ENCODE measurements around the gene ATG7.
"Not testable (repeated sequence)": the region's sequence is repeated elsewhere in the genome, so short reads cannot be mapped to it uniquely, and the experiment has no call there.

ATG7 gene

DNA sequence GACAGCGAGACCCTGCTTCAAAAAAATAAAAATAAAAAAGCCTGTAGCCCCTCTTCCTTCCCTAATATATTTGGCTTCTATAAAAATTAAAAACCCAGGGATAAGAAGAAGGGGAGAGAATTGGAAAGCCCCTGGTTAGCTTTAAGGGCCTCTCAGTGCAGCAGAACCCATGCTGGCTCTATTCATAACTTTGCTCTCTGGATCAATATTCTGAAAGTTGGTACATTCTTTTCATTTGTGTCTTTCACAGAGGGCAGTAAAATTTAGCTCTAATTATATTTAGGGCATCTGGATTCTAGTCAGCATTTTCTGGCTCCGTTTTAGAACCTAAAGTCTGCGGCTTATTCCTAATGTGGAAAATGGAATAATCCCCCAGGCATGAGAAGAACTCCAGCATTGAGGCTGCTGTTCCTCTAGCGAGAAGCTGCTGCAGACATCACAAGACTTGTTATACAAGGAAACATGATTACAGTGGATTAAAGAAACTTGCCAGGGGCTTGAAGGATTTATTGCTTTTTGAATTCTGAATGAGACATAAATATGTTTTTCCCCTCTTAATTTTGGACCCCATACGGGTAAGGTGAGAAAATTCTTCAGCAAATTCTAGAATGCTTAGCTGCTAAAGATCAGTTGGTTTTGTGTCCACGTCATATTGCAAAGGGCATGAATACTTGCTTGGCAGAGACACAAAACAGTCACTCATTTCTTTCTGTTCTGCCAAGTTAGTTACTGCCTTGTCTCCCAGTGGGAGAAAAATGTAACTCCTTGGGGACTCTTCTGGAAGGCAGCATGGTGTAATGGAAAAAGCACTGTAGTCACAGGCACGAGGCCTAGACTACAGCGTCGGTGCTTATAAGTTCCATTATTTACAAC lies 193.8 kb downstream of the ATG7 start:
- DNase-seq (ENCODE audit: low read depth), result no peak

DNA sequence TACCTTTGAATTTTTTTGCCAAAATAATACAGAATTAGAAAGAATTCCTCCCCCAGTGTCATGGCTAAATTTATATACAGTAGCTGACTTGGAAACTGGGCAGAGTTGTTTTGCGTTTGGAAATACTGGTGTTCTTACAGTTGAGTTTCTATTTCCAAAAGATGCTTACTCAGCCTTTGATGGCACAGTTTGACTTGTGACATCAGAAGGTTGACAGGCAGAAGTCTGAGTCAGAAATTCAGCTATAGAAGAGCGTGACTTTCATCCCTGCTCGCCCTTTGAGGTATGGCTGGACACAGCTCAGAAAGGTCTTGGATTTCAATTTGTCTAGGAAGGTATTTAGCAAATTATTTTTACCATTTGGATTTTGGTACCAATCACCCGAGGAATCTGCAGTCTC lies 195.7 kb downstream of the ATG7 start:
- no peak for DNase-seq (ENCODE audit: low read depth)

DNA sequence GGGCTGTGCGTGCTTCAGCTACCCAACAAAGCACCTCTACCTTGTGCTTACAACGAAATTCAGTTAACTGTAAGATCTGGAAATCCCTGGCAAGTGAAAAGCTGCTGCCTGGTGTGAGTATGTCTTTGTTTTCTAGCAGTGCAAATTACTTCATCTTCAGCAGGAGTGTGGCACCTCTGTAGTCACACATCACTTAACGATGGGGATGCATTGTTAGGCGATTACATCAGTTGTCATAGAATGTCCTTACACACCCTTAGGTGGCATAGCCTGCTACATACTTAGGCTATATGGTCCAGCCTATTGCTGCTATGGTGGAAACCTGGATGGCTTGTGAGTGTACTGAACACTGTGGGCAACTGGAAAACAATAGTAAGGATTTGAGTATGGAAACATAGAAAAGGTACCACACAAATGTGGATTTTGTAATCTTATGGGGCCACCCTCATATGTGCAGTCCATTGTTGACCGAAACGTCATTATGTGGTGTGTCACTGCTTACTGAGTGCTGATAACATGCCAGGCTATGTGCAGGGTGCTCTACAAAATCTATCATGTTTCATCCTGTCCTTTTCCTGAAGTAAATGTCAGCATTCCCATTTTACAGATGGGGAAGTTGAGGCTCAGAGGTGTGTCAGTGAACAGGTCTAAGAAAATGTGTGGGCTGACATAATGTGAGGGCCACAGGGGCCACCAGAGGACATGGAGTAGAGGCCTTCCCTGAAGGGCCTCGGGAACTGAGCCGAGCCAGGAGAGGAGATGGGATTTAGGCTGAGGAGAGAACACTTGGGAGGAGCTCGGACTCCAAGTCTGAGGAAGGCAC lies 198.0 kb downstream of the ATG7 start:
- no peak for DNase-seq (ENCODE audit: low read depth)

DNA sequence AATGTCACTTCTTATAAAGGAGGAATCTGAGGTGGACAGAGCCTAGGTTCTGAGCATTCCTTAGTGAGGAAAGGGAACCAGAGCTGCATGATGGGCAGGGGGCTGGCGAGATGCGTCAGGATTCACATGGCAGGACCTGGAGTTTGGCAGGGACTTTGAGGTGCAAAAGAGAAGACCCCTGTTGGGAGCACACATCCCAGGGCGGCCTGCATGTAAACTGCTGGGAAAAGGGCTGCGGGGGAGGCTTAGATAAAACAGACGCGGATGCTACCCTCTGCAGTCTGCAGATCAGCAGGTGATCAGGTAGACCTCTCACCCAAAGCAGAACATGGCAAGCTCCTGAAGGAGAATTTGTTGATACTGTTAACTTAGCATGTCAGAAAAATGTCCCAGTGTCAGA lies 203.1 kb downstream of the ATG7 start:
- no peak for DNase-seq (ENCODE audit: low read depth)

DNA sequence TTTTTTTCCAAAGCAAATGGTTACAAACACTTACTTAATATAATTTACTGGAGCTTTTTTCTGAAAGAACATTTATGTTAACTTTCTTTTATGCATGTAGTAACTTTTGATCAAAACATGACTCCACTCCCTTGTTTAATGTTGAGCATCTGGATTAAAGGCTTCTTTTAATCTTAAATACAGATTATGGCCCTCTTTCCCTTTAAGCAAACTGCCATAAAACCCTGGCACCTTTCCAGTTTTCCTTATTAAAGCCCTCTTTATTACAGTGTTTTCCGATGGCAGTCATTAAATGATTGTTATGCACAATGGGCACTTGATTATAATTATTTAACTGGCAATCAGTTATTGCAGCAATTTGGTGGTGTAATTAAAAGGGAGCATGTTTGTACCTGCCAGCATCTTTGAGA lies 204.5 kb downstream of the ATG7 start:
- no peak for DNase-seq (ENCODE audit: low read depth)

DNA sequence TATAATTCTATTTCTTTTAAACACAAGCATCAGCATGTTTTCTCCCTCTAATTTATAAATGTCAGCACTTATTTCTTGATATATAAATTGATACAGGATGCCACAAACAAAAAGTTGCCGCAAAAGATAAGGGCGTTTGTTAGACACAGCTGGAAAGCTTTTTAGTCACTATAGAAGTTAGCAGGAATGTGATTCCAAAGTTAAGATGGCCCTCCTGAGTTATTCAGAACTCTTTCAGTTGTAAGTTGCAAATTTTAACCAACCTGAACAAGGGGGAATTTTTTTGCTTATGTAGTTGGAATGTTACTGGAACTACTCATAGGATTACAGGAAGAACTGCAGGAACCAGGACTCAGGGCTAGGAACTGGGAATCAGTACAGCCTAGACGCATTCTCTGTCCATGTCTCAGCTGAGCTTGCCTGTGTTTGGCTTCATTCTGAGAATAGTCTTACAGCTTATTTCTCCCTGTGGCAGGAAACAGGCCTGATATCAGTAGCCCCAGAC lies 205.3 kb downstream of the ATG7 start:
- DNase-seq (ENCODE audit: low read depth), result no peak

DNA sequence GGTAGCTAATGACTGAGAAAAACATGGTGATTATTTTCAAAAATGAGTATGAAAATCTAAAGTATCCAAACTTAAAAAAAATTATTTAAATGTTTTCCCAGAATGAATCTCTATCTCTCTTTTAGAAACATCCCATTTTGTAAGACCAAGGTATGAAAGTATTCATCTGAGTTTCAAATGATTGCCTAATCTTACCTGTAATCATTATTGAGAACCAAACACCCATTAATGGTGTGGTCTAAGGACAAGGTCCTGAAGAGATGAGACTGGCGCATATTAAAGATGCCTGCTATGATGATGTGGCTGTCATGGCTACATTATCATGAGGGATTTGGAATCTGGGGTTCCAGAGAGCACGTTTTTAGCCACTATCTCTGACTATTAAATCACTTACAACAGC lies 206.0 kb downstream of the ATG7 start:
- no peak for DNase-seq (ENCODE audit: low read depth)

DNA sequence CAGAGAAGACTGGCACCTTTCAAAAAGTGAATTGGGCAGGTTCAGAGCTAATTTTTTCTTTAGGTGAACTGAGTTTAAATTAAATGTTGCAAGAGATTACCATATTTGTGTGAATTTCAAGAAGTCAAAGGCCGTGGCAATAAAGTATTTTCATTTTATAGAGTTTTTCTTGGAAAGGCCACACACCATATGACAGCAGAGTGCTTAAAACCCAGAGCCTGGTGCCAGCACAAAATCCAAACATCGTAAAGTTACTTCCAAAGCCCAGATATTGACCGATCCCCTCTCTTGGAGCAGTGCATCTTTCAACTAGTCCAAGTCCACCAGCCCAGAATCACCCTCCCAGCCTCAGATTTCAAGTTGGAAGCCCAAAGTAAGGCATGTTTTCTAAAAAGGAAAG lies 207.0 kb downstream of the ATG7 start:
- no peak for DNase-seq (ENCODE audit: low read depth)

DNA sequence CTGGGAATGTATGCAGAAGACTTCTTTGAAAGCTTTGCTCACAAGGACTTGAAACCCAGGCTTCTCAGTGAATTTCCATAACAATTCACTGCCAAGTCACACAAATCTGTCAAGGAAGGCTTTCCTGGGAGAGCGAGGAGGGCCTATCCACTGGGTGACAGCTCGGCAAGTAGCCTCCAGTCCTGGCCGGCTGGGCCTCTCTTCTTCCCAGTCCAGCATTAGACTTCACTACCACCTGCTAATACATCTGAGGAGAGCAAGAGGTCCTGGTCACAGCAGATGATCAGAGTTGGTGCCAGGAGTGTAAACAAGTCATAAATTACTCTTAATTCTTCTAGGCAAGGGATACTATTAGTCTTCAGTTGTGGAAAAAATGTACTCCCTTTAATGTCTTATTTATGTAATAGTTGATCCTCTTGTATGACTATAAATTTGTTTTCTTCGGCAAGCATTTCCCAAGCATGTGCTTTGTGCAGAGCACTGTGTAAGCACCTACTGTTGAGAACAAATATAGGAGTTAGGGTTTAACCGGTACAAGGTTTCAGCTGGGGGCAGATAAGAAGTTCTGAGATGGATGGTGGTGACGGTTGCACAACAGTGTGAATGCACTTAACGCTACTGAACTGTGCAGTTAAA lies 208.6 kb downstream of the ATG7 start:
- DNase-seq (ENCODE audit: low read depth), result no peak

DNA sequence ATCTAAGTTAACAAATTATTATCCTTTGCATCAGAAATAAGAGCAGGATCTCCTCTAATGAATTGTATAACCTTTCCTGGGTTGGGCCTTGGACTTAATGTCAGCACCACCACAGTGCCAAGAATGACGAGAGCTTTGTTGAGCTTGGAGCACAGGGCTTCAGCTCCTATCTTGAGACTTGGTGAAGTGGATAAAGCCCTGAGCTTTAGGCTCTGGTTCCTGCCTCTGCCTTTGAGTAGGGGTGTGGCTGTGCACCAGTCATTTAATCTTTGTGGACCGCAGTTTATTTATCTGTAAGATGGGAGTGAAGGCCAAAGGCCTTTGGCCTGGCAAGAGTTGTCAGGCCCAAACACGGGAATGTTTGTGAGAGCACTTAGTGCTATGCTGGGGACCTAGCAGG lies 209.4 kb downstream of the ATG7 start:
- DNase-seq (ENCODE audit: low read depth), result no peak

DNA sequence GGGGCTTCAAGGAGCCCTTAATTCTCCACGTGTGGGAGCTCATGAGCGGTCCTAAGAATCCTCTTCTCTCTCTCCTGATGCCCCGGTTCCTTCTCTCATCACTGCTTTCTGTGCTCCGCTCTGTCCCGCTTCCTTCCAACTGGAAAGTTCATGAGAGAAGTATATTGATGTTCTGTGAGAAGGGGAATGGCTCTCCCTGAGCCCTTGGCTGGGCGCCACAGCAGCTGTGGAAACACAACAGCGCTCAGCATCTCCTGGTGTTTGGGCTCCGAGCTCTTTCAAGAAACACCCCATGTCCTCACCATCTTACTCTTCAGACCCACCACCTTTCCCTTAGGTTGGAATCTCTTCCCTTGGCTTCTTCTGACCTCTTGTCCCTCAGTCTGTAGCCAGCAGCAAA lies 209.8 kb downstream of the ATG7 start:
- DNase-seq (ENCODE audit: low read depth), result no peak

DNA sequence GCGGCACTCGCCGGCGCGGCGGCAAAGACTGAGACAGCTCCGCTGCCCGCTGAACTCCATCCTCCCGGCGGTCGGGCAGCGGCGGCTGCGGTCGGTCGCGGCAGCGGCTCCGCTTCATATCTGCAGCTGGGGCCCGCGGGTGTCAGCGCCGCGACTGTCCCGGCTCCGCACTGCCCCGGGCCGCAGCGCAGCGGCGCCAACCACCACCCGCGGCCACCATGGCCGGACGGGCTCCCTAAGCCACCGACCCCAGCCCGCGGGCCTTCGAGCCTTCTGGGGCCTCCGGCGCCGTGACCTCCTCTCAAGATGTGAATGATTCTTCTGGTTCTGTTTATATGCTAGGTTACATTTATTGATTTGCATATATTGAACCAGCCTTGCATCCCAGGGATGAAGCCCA lies 216.2 kb downstream of the ATG7 start:
- DNase-seq (ENCODE audit: low read depth), result not testable (repeated sequence)

DNA sequence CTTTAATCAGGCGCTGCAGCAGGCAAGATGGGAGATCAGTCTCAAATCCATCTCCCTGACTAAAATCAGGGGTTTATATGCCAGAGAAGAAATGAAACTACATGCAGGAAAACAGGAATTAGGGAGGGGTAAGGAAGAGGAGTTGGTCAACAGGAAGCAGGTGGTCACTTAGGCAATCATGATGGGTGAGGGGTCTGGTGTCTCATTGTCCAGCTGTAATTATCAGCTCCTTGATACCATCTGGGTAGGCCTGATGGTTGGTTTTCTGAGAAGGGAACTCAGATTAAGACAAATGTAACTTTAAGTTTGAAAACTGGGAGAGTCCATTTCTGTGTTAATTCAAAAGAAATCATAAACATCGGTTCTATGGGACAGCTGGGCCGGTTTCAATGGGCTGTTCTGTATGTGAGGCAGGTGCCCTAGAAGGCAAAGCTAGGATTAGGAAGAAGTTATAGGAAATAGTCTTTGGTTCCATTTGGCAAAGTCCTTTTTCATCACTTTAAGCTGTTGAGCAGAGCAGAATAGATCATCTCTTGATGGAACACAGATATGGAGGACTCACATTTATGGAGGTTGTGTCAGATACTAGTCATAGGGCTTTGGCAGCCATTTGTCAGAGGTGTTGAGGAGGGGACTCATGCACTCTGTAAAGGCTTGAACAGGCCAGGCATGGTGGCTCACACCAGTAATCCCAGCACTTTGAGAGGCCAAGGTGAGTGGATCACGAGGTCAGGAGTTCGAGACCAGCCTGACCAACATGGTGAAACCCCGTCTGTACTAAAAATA lies 222.1 kb downstream of the ATG7 start:
- no peak for DNase-seq (ENCODE audit: low read depth)

DNA sequence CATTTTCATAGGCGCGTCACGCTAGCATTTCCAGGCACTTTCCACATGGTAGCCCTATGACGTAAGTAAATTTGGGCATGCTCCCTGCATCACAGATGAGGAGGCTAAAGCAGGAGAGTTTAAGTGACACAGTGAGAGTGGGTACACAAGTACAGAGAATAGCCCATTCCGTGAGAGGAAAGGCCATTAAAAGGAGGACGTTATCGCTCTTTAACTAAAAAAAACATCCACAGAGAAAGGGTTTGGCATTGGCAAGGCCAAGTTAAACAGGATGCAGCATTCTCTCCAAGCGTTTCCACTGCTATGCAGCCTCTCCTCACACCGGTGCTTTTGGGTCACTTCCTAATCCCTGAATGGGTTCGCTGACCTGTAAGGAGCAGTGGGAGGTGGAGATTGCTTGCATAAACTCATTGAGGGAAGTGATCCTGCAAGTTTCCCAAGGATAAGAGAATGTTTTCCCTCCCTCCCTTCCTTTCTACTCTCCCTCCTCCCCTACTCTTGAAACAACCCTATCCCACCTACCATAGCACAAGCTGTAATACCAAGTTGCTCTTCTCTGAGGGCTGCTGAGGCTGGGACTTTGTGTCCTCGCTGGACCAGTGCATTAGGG lies 223.9 kb downstream of the ATG7 start:
- DNase-seq (ENCODE audit: low read depth), result no peak

DNA sequence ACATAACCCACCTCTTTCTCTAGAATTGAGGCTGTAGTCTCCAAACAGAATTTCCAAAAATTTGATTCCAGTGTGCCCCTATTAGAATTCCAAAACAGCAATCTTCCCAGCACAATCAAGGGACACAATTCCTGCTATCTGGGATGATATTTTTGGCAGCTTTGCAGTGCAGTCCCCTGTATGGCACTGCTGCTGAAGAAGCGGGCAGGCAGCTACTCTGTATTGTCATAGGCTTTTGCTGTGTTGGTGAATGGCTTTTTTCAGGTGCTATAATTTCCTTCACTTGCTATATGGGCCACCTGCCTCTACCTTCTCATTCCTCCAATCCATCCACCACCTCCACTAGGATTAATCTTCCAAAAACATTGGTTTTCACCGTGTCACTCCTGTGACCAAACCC lies 226.0 kb downstream of the ATG7 start:
- DNase-seq (ENCODE audit: low read depth), result no peak

DNA sequence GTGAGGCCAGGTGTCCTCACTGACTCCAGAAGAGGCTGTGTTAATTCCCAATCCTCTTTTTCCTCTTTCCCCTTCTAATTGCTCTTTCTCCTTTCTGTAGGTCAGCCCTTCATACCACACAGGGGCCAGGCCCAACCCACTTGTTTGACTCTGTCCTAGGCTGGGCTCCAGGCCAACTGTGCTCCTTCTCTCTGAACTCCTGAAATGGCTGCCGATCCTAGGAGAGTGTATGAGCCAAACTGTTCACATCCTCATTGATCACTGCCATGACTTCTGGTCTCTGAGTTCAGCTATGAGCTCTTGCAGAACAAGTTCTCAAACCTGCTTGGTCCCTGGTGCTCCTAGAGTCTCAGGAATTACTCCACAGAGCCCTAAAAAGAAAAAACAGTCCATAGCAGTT lies 226.4 kb downstream of the ATG7 start:
- DNase-seq (ENCODE audit: low read depth), result no peak

DNA sequence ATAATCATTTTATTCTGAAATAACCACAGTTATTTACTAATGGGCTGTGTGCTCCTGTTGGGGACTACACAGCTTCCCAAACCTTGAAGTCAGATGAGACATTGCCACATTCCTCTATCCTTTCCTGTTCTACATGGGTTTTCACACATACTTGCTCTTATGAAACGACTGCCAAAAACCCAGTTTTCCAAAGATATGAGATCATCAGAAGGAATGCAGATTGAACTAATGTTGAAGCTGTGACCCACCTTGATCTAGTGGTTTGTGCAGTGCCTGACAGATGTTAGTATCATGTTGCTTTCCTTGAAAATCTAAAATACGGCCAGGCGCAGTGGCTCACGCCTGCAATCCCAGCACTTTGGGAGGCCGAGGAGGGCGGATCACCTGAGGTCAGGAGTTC lies 226.9 kb downstream of the ATG7 start:
- DNase-seq (ENCODE audit: low read depth), result no peak

DNA sequence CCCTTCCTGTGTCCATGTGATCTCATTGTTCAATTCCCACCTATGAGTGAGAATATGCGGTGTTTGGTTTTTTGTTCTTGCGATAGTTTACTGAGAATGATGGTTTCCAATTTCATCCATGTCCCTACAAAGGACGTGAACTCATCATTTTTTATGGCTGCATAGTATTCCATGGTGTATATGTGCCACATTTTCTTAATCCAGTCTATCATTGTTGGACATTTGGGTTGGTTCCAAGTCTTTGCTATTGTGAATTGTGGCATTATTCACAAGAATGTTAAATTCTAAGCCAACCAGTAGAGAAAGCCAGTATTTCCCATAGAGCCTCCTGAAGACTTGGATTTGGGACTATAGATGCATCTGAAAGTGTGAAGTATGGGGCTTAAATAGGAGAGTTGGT lies 230.2 kb downstream of the ATG7 start:
- not testable (repeated sequence) for DNase-seq (ENCODE audit: low read depth)

DNA sequence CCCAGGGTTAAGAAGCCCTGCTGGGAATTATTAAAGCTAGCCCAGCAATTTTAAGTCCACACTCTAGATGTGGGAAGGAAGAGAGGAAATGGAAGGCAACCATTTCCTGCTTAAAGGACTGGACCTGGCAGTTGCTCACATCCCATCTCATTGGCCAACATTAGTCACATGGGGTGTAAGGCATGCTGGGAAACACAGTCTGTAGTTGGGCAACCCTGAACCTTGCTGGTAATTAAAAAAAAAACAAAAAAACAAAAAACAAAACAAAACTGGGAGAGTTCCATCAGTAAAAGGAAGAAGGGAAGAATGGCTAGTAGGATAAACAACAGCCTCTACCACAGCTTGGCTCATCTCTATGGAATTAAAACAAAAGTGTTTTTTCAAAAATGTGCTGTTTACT lies 235.5 kb downstream of the ATG7 start:
- DNase-seq (ENCODE audit: low read depth), result no peak

DNA sequence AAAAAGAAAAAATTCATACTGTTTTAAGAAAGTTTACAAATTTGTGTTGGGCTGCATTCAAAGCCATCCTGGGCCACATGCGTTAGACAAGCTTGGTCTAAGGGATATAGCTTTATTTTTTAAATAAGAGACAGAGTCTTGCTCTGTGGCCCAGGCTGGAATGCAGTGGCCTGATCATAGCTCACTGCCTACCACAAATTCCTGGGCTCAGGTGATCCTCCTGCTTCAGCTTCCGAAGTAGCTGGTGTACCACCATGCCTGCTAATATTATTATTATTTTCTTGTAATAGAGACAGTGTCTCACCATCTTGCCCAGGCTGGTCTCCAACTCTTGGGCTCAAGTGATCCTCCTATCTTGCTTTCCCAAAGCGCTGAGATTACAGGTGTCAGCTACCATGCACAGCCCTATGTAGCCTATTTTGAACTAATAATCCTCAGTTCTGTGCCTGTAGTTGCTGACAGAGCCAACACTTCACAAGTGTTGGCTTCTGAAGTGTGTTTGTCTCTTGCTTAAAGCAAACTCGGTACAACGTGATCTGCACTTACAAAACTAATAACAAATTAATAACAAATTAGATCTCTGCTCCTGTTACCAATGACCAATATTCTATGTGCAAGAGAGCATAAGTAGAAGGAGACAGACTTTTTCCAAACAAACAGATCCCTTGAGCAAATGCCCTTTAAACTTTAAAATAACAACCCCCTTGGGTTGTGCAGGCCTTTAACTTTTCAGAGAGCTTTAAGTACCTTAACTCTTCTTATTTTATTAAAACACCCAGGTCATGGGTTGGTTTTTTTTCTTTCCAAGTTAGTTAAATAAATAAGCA lies 236.4 kb downstream of the ATG7 start:
- no peak for DNase-seq (ENCODE audit: low read depth)
